SK-N-SH treated with all-trans-retinoic acid at 6 μM for 48 hours (cell line): Measurements from ENCODE around the gene GLI3.

Source experiments
- ATAC-seq: fragments of 200-7000 bp; cut with Tn5 transposase; 3 replicates; pipeline ENCODE4 v1.9.1; 2020; ENCODE audit warnings: mild to moderate bottlenecking, moderate library complexity
- ARNTL ChIP-seq: fragments of 450-650 bp; formaldehyde crosslinking; IDR thresholded peaks from 2 replicates; pipeline ENCODE4 v1.5.0; 2020; ENCODE audit warnings: low read depth, mild to moderate bottlenecking, moderate library complexity, borderline replicate concordance
- BACH2 ChIP-seq: fragments of 250-450 bp; sonication (Bioruptor Pico); IDR thresholded peaks from 2 replicates; pipeline ENCODE4 v1.9.0; 2021; ENCODE audit warnings: mild to moderate bottlenecking, borderline replicate concordance
- CSDC2 ChIP-seq: fragments of 250-450 bp; sonication (Bioruptor Pico); IDR thresholded peaks from 2 replicates; pipeline ENCODE4 v1.5.0; 2020; ENCODE audit warnings: mild to moderate bottlenecking, moderate library complexity
- ESRRG ChIP-seq: fragments of 250-450 bp; sonication (Bioruptor Pico); IDR thresholded peaks from 2 replicates; pipeline ENCODE4 v1.6.1; 2021; ENCODE audit warnings: mild to moderate bottlenecking
- ISL1 ChIP-seq: fragments of 250-450 bp; sonication (Bioruptor Pico); IDR thresholded peaks from 2 replicates; pipeline ENCODE4 v2.1.2; 2022; ENCODE audit warnings: mild to moderate bottlenecking, moderate library complexity
- OSR1 ChIP-seq: fragments of 250-450 bp; sonication (Bioruptor Pico); IDR thresholded peaks from 2 replicates; pipeline ENCODE4 v1.8.0; 2022; ENCODE audit warnings: moderate library complexity, mild to moderate bottlenecking, inconsistent platforms
- PPARA ChIP-seq: fragments of 250-450 bp; sonication (Bioruptor Pico); IDR thresholded peaks from 2 replicates; pipeline ENCODE4 v1.5.0; 2020; ENCODE audit warnings: mild to moderate bottlenecking, borderline replicate concordance
- RARB ChIP-seq: fragments of 250-450 bp; sonication (Bioruptor Pico); IDR thresholded peaks from 2 replicates; pipeline ENCODE4 v1.8.0; 2021; ENCODE audit warnings: mild to moderate bottlenecking, moderate library complexity
- SNAI2 ChIP-seq: fragments of 250-450 bp; sonication (Bioruptor Pico); IDR thresholded peaks from 2 replicates; pipeline ENCODE4 v1.5.0; 2020; ENCODE audit warnings: mild to moderate bottlenecking, moderate library complexity
- TCF4 ChIP-seq: fragments of 250-450 bp; sonication (Bioruptor Pico); IDR thresholded peaks from 2 replicates; pipeline ENCODE4 v1.8.0; 2021; ENCODE audit warnings: mild to moderate bottlenecking, moderate library complexity, borderline replicate concordance
- TOX ChIP-seq: fragments of 250-450 bp; sonication (Bioruptor Pico); IDR thresholded peaks from 2 replicates; pipeline ENCODE4 v1.8.0; 2021; ENCODE audit warnings: mild to moderate bottlenecking, moderate library complexity, borderline replicate concordance
- ZFP3 ChIP-seq: fragments of 250-450 bp; sonication (Bioruptor Pico); IDR thresholded peaks from 2 replicates; pipeline ENCODE4 v1.5.0; 2020; ENCODE audit warnings: mild to moderate bottlenecking, moderate library complexity
- ZFP30 ChIP-seq: fragments of 450-650 bp; formaldehyde crosslinking; IDR thresholded peaks from 2 replicates; pipeline ENCODE4 v1.5.0; 2022; ENCODE audit warnings: mild to moderate bottlenecking, moderate library complexity
- ZNF70 ChIP-seq: fragments of 450-650 bp; formaldehyde crosslinking; IDR thresholded peaks from 2 replicates; pipeline ENCODE4 v1.5.0; 2020; ENCODE audit warnings: mild to moderate bottlenecking, moderate library complexity
- ZNF8 ChIP-seq: fragments of 450-650 bp; formaldehyde crosslinking; IDR thresholded peaks from 2 replicates; pipeline ENCODE4 v1.5.0; 2020; ENCODE audit warnings: mild to moderate bottlenecking, moderate library complexity
- TF ChIP-seq, protein P1 (sequence below): fragments of 250-450 bp; sonication (Bioruptor Pico); IDR thresholded peaks from 2 replicates; pipeline ENCODE4 v1.8.0; 2020; ENCODE audit warnings: mild to moderate bottlenecking, moderate library complexity, borderline replicate concordance
- TF ChIP-seq, protein P2 (sequence below): fragments of 250-450 bp; sonication (Bioruptor Pico); IDR thresholded peaks from 2 replicates; pipeline ENCODE4 v1.5.1; 2021; ENCODE audit warnings: mild to moderate bottlenecking, moderate library complexity
- TF ChIP-seq, protein P3 (sequence below): fragments of 250-450 bp; sonication (Bioruptor Pico); IDR thresholded peaks from 2 replicates; pipeline ENCODE4 v1.8.0; 2021; ENCODE audit warnings: low read depth, mild to moderate bottlenecking, moderate library complexity, borderline replicate concordance

The GLI3 gene

DNA sequence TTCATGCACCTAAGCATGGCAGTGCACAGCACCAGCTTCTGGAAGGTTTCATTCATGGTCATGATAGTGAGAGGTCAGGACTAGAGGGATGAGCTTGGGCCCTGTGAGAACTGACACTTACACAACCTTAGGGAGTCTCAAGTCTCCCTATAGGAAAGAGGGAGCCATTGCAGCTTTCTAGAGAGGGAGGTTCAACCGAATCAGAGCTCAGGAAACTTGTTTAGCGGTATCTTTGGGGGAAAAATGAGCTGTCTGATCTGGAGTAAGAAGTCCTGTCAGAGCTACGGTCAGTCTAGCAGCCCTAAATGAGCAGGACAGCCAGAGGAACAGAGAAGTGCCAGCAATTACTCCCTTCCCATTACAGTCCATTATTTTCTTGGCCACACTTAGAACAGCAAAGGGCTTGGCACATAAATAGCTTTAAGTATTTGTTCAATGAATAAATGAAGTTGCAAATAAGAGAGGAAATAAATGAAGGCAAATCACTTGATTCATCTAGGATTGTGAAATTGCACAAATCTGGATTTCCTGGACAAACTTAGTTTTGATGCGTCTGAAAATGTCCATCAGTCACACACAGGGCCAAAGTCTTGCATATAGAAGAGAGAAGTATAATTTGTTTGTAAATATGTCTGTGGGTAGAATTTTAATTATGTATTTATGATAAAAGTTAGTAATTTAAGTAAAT is 262.0 kb downstream of the GLI3 start:
- TF ChIP-seq ZFP30 (CRISPR knock-in tag) (no peak), ISL1 (no peak), CSDC2 (CRISPR knock-in tag) (no peak), PPARA (CRISPR knock-in tag) (no peak), ARNTL (CRISPR knock-in tag) (no peak), TOX (CRISPR knock-in tag) (no peak), ZNF8 (no peak), OSR1 (CRISPR knock-in tag) (no peak), BACH2 (no peak), TCF4 (CRISPR knock-in tag) (no peak), ZNF70 (CRISPR knock-in tag) (no peak), SNAI2 (no peak)
- TF ChIP-seq, protein P1, sequence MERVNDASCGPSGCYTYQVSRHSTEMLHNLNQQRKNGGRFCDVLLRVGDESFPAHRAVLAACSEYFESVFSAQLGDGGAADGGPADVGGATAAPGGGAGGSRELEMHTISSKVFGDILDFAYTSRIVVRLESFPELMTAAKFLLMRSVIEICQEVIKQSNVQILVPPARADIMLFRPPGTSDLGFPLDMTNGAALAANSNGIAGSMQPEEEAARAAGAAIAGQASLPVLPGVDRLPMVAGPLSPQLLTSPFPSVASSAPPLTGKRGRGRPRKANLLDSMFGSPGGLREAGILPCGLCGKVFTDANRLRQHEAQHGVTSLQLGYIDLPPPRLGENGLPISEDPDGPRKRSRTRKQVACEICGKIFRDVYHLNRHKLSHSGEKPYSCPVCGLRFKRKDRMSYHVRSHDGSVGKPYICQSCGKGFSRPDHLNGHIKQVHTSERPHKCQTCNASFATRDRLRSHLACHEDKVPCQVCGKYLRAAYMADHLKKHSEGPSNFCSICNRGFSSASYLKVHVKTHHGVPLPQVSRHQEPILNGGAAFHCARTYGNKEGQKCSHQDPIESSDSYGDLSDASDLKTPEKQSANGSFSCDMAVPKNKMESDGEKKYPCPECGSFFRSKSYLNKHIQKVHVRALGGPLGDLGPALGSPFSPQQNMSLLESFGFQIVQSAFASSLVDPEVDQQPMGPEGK (CRISPR knock-in tag): no peak
- TF ChIP-seq, protein P2, sequence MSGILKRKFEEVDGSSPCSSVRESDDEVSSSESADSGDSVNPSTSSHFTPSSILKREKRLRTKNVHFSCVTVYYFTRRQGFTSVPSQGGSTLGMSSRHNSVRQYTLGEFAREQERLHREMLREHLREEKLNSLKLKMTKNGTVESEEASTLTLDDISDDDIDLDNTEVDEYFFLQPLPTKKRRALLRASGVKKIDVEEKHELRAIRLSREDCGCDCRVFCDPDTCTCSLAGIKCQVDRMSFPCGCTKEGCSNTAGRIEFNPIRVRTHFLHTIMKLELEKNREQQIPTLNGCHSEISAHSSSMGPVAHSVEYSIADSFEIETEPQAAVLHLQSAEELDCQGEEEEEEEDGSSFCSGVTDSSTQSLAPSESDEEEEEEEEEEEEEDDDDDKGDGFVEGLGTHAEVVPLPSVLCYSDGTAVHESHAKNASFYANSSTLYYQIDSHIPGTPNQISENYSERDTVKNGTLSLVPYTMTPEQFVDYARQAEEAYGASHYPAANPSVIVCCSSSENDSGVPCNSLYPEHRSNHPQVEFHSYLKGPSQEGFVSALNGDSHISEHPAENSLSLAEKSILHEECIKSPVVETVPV (CRISPR knock-in tag): no peak
- no peak for ATAC-seq

DNA sequence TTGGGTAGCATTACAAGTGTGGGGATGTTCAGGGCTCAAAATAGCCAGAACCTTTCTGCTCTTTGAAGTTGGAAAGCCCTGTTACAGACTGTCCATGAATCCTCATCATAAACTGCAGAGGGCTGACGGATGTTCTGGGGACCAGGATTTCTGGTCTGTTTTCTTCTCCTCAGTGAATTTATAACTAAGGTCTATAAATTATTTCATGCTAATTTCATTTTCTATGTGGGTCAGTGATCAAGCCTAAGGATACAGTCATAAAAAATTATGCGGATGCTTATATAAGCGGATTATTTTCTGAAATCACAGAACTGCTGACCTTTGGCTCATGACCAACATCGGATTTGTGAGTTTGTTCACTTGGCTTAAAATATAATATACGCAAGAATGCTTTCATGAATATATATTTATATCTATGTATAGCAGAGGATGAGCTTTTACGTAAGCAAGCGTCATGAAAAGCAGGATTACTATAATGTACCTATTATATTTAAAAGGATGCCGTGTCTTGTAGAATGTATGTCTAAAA is 263.7 kb downstream of the GLI3 start:
- TF ChIP-seq ZFP30 (CRISPR knock-in tag): no peak
- TF ChIP-seq, protein P1 (CRISPR knock-in tag): no peak
- TF ChIP-seq ZNF8: no peak
- TF ChIP-seq, protein P3, sequence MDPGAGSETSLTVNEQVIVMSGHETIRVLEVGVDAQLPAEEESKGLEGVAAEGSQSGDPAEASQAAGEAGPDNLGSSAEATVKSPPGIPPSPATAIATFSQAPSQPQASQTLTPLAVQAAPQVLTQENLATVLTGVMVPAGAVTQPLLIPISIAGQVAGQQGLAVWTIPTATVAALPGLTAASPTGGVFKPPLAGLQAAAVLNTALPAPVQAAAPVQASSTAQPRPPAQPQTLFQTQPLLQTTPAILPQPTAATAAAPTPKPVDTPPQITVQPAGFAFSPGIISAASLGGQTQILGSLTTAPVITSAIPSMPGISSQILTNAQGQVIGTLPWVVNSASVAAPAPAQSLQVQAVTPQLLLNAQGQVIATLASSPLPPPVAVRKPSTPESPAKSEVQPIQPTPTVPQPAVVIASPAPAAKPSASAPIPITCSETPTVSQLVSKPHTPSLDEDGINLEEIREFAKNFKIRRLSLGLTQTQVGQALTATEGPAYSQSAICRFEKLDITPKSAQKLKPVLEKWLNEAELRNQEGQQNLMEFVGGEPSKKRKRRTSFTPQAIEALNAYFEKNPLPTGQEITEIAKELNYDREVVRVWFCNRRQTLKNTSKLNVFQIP (CRISPR knock-in tag): no peak
- TF ChIP-seq ZFP3 (CRISPR knock-in tag): no peak
- no peak for TF ChIP-seq RARB (CRISPR knock-in tag)
- TF ChIP-seq TOX (CRISPR knock-in tag): no peak
- no peak for TF ChIP-seq ESRRG (CRISPR knock-in tag)
- TF ChIP-seq OSR1 (CRISPR knock-in tag): no peak
- TF ChIP-seq ISL1: no peak
- no peak for TF ChIP-seq SNAI2
- TF ChIP-seq ARNTL (CRISPR knock-in tag): no peak
- TF ChIP-seq ZNF70 (CRISPR knock-in tag): no peak
- no peak for ATAC-seq

DNA sequence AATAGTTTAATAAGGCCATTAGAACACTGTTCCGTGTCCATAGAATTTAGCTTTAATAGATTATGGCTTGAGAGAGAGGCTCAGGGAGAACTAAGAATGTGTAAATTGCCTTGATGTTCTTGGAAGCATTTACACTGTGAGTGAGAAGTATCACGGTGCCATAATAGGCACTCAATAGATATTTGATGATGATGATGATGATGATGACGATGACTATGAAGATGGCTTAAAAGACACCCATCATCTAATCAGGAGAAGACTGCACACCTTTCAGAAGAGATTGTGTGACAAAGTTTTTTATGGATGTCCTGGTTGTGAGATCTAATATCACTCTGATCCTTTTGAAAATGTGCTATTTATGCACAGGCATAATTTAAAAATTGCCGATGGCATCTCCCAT is 264.2 kb downstream of the GLI3 start:
- ATAC-seq: no peak
- TF ChIP-seq, protein P1 (CRISPR knock-in tag): no peak
- no peak for TF ChIP-seq ARNTL (CRISPR knock-in tag)
- no peak for TF ChIP-seq CSDC2 (CRISPR knock-in tag)
- TF ChIP-seq RARB (CRISPR knock-in tag): no peak

DNA sequence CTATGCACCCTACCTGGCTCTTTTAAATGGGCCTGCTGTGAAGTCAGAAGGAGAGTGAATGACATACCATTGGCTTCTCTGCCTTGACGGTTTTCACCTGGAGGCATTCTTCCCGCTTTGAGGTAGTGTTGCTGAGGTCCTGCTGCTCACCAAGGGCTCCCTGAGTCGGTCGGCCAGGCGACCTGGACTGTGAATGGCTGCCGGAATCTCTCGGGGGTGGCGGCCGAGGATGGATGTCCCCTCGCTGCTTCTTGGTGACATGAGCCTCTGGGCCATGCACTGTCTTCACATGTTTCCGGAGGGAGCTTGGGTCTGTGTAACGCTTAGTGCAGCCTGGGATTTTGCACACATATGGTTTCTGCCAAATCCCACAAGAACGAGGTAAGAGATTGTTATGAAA is 264.7 kb downstream of the GLI3 start:
- ATAC-seq: no peak
- TF ChIP-seq ZNF70 (CRISPR knock-in tag) (no peak), TCF4 (CRISPR knock-in tag) (no peak), PPARA (CRISPR knock-in tag) (no peak), CSDC2 (CRISPR knock-in tag) (no peak), ISL1 (no peak), ARNTL (CRISPR knock-in tag) (no peak), ESRRG (CRISPR knock-in tag) (no peak), ZNF8 (no peak)
- TF ChIP-seq, protein P2 (CRISPR knock-in tag): no peak
- TF ChIP-seq, protein P1 (CRISPR knock-in tag): no peak
- TF ChIP-seq, protein P3 (CRISPR knock-in tag): no peak
- TF ChIP-seq, all 23 proteins: peak for 0
